ENCODE results near the gene DLG1.
"Not testable (repeated sequence)": the region's sequence is repeated elsewhere in the genome, so short reads cannot be mapped to it uniquely, and the experiment has no call there.

Gene DLG1

DNA sequence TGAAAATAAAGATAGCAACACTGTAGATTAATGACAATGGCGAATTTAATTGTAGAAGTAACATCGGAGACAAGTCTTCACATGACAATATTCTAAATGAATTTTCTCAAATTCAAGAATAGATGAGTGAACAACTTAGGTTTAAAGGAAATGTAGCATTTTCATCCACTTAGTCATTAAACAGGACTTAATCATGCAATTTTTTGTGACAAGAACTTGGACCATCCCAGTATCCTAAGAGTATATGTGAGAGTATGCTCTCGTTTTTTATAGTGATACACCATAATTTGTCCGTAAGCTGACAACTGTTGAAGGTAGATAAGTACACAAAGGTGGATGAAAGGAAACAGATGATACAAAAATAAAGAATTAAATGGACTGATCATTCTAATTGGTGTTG, 81.5 kb downstream of the DLG1 start:
- no peak for DNase-seq (ENCODE audit: low read depth in 1 of 2, low spot score in 1 of 2)

DNA sequence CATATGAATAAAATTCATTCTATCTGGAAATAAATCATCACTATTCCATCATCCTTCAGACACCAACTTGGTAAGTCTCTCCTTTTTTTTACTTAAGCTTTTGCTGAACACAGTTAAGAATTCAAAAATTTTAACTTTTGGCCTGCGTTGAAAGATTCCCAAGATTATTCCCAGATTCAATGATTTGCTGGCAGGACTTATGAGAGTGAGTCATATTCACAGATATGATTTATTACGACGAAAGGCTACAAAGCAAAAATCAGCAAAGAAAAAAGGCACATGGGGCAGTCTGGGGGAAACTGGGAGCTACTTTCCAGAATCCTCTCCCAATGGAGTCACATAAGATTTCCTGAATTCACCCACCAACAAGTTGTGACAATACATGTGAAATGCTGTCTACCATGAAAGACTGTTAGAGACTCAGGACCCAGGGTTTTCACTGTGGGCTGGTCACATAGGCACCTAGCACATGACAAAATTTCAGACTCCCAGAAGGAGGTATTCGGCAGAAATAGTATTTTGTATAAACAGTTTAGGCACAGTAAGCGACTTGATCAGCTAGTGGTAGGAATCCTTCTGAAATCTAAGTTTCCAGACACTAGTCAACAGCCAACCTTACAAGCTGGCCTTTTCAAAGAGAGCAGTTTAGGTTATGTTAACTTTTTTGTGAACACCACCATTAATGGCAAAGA, 82.1 kb downstream of the DLG1 start:
- no peak for DNase-seq (ENCODE audit: low read depth in 1 of 2, low spot score in 1 of 2)

DNA sequence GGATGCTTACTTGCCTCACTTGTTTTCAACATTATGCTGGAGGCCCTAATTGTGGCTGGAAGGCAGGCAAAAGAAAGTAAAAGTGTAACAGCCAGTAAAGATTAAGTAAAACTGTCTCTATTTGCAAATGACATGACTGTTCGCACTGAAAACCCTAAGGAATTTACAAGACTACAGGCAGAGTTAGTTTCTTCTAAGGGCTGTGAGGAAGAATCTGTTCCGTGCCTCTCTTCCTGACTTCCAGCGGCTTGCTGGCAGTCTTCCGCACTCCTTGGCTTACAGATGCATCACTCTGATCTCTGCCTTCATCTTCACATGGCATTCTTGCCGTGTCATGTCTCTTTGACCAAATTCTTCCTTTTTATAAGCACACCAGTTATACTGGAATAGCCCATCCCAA, 86.1 kb downstream of the DLG1 start:
- DNase-seq (ENCODE audit: low read depth in 1 of 2, low spot score in 1 of 2), result no peak

DNA sequence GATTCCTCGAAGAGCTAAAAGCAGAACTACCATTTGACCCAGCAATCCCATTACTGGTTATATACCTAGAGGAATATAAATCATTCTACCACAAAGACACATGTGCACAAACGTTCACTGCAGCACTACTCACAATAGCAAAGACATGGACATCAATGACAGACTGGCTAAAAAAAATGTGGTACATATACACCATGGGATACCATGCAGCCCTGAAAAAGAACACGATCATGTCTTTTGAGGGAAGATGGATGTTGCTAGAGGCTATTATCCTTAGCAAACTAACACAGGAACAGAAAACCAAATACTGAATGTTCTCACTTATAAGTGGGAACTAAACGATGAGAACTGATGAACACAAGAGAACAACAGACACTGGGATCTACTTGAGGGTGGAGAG, 86.7 kb downstream of the DLG1 start:
- DNase-seq (ENCODE audit: low read depth in 1 of 2, low spot score in 1 of 2), result not testable (repeated sequence)

DNA sequence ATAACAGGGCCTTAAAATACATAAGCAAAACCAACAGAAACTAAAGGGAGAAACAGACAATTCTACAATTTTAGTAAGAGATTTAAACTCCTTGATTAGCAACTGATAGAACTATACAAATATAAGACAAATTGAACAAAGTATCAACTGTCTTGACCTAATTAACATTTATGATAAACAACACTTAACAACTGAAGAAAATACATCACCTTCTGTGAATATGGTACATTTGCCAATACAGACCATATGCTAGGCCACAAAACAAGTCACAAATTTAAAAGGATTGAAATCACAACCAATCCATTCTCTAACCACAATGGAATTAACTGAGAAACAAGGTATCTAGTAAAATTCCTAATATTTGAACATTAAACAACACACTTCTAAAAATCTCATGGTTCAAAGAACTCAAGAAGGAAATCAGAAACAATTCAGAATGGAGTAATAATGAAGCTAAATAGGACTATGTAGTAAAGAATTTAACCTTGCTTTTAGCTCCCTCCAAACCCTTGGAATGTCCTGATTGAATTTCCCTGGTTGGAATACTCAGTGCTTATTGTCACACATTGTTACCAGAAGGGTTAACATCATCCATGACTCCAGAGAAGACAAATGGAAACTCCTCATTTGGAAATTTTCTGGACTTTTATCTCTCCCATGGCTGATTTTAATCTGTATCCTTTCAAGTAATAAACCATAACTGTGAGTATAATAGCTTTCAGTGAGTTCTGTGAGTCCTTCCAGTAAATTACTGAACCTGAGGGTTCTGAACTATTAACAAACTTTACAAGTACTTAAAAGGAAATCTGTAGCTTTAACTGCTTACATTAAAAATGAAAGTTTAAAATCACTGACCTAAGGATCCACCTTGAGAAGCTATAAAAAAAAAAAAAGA, 88.8 kb downstream of the DLG1 start:
- DNase-seq (ENCODE audit: low read depth in 1 of 2, low spot score in 1 of 2), result no peak

DNA sequence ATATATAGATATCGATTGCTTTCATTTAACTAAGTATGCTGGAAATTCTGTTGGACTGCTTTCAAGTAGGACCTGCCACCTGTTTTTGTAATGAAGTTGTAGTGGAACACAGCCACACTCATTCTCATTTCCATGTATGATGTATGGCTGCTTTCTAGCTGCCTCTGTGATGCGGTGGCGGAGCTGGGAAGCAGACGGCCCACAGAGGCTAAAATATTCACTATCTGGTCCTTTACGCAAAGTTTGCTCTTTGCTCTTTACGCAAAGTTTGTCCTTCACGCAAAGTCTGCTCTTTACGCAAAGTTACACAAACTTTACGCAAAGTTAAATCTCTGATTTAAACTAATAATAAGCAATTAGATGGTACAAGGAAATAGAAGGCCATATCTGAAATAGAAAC, 91.5 kb downstream of the DLG1 start:
- DNase-seq (ENCODE audit: low read depth in 1 of 2, low spot score in 1 of 2), result no peak

DNA sequence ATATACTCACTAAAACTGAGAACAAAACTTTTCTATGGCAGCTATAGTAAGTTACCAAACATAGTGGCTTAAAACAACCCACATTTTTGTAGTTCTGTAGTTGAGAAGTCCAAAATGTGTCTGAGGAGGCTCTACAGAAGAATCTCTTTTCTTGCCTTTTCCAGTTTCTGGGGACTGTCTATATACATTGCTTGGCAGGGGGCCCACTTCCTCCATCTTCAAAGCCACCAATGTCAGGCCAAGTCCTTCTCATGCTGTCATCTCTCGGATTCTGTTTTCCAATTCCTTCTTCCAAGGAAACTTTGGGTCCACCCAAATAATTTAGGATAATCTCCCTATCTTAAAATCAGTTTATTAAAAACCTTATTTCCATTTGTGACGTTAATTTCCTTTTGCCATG, 92.7 kb downstream of the DLG1 start:
- no peak for DNase-seq (ENCODE audit: low read depth in 1 of 2, low spot score in 1 of 2)

DNA sequence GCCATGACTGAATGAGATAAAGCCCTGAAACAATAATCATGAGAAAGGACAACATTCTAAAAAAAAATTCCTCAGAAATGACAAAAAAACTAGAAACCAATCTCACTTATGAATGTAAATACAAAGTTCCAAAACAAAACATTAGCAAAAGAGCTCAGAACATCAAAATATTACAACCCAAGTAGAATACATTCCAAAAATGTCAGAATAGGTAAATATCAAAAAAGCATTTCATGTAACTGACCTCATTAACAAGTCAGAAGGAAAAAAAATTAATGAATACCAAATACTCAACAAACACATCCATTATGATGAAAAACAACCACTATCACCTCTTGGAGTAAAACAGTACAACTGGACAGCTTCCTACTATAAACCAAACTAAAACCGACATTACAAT, 93.1 kb downstream of the DLG1 start:
- no peak for DNase-seq (ENCODE audit: low read depth in 1 of 2, low spot score in 1 of 2)

DNA sequence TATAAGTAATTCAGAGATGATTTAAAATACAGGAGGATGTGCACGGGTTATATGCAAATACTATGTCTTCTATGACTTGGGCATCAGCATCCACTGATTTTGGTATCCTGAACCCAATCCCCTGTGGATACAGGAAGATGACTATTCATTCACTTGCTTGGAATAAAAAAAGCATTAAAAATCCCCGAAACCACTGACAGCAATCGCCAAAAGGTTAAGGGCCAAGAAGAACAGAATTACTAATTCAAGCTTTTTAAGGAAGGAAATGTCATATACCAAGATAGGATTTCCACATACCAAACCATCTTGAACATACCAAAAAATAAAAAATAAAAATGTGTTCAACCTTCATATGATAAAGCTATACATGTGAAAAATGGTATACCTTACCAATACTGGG, 93.7 kb downstream of the DLG1 start:
- DNase-seq (ENCODE audit: low read depth in 1 of 2, low spot score in 1 of 2), result no peak

DNA sequence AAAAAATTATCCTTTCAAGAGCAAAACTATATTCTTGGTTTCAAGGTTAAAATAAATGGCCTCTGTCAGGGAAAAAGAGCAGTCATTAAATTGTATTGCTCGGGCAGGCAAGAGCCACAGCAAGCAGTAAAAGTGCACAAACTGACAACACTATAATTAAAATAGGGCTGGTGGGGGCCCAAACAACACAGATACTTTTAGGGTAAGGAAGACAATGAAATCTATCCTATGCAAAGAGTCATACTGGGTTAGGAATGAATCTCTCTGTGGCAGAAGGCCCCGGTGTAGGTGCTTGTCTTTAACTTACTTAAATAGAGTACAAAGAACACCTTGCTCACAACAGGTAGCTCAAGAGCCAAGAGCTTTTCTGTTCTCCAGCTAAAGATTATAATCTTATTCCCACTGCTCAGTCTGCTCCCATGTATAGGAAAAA, 94.7 kb downstream of the DLG1 start:
- DNase-seq (ENCODE audit: low read depth in 1 of 2, low spot score in 1 of 2), result no peak

DNA sequence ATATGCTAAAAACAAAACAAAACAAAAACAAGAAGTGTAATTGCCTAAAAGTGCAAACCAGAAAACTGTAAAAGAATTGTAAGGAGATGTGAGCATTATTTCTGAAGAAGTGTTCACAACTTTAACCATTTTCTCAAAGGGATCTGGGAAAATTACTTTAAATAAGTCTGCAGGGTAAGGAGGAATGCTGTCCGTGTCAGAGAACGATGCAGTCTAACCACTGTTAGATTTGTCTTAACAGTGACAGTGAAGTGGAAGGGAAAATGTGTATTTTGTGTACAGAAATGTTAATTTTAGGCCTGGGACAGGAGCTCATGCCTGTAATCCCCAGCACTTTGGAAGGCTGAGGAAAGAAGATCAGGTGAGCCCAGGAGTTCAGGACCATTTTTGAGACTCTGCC, 95.7 kb downstream of the DLG1 start:
- DNase-seq (ENCODE audit: low read depth in 1 of 2, low spot score in 1 of 2), result no peak

DNA sequence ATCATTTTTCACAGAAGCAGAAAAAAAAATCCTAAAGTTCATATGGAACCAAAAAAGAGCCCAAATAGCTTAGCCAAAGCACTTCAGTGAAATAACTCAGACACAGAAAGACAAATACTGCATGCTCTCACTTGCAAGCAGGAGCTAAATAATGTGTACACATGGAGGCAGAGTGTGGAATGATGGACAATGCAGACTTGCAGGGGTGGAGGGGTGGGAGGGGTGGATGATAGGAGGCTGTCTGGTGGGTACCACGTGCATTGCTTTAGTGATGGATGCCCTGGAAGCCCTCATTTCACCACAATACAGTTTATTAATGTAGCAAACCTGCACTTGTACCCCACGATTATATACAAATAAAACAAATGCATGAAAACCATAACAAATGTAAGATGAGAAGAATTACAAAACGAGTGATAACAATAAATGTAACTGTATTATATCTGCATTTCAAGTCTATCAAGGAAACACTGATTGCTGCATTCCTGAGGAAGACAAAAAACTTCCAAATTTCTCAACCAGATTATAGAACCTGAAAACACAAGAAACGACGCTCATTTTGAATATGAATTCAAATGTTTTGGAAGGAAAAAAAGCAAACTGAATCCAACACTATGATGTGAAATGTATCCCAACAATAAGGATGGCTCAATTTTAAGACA, 96.5 kb downstream of the DLG1 start:
- DNase-seq (ENCODE audit: low read depth in 1 of 2, low spot score in 1 of 2), result no peak

DNA sequence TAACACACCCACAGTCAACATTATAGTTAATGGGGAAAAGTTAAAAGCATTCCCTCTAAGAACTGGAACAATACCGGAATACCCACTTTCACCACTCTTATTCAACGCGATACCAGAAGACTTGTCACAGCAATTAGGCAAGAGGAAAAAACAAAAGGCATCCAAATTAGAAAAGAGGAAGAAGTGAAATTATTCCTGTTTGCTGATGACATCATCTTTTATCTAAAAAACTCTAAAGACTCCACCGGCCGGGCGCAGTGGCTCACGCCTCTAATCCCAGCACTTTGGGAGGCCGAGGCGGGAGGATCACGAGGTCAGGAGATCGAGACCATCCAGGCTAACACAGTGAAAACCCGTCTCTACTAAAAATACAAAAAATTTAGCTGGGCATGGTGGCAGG, 97.6 kb downstream of the DLG1 start:
- DNase-seq (ENCODE audit: low read depth in 1 of 2, low spot score in 1 of 2), result not testable (repeated sequence)

DNA sequence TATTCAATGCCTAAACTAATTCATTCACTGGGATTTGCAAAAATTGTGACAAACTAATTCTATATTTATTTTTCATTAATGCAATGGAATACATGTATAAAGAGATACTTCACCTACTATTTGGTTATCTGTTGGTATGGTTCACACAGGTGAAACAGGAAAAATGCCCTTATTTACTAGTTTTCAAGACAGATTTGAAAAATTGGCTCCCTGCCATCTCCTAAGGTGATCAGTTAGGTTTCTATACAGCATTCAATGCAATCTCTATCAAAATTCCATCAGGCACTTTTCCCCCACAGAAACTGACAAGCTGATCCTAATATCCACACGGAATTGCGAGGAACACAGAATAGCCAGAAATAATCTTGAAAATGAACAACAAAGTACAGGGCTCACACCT, 101.1 kb downstream of the DLG1 start:
- no peak for DNase-seq (ENCODE audit: low read depth in 1 of 2, low spot score in 1 of 2)

DNA sequence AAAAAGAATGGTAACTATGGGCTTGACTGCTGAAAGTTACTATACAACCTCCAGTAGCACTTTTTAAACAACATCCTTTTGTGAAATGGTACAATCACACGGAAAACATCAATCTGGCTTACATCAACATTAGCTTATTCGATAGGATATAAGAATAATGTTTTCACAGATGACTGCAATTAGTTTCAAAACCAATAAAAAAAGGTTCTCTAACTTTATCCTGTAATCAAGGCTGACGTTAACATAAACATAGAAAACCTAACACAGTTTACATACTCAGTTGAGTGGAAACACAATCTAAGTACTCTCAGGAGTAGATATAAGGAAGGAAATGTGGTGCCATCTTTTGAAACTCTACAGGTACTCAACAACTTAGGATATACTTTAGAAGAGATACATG, 102.2 kb downstream of the DLG1 start:
- DNase-seq (ENCODE audit: low read depth in 1 of 2, low spot score in 1 of 2), result no peak

DNA sequence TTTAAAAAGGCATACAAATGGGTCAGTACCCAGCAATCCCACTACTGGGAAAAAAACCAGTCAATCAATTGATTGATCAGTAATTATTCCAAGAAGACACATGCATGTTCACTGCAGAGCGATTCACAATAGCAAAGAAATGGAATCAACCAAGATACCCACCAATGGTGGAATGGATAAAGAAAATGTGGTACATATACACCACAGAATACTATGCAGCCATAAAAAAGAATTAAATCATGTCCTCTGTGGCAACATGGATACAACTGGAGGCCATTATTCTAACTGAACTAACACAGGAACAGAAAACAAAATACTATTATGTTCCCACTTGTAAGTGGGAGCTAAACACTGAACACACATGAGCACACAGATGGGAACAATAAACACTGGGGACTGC, 103.1 kb downstream of the DLG1 start:
- DNase-seq (ENCODE audit: low read depth in 1 of 2, low spot score in 1 of 2), result no peak

DNA sequence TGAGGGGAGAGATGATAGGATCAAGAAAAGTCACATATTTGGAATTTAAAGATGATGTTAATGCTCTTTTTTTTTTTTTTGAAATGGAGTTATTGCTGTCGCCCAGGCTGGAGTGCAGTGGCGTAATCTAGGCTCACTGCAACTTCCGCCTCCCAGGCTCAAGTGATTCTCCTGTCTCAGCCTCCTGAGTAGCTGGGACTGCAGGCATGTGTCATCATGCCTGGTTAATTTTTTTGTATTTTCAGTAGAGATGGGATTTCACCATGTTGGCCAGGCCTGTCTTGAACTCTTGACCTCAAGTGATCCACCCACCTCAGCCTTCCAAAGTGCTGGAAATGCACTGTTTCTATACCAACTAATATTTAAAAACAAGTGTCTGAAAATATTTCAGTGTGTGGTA, 104.7 kb downstream of the DLG1 start:
- not testable (repeated sequence) for DNase-seq (ENCODE audit: low read depth in 1 of 2, low spot score in 1 of 2)

DNA sequence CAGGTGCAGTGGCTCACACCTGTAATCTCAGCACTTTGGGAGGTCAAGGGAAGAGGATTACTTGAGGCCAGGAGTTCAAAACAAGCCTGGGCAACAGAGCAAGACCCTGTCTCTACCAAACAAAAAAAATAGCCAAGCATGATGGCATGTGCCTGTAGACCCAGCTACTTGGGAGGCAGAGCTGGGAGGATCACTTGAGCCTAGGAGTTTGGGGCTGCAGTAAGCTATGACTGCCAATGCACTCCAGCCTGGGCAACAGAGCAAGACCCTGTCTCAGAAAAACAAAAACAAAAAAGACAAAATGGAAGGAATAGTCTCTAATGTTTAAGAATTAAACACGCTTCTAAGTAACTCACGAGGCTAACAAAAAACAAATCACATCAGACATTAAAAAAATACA, 106.5 kb downstream of the DLG1 start:
- DNase-seq (ENCODE audit: low read depth in 1 of 2, low spot score in 1 of 2), result no peak

DNA sequence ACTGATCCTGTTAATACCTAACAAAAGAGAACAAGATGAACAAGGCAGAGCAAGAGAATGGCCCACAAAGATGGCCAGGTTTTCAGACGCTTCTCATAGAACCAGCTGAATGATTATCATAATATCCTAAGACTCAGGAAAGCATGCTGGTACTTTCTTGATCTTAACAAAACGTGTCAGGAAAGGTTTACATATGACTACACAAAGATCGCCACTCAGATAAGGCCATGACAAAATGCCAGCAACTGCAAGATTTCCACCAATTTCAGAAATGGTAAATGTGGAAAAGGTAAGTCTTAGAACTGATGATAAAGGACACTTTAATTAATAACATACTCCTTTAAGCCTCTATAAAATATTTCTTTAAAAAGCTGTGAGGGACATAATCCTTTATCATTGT, 108.8 kb downstream of the DLG1 start:
- DNase-seq (ENCODE audit: low read depth in 1 of 2, low spot score in 1 of 2), result no peak

DNA sequence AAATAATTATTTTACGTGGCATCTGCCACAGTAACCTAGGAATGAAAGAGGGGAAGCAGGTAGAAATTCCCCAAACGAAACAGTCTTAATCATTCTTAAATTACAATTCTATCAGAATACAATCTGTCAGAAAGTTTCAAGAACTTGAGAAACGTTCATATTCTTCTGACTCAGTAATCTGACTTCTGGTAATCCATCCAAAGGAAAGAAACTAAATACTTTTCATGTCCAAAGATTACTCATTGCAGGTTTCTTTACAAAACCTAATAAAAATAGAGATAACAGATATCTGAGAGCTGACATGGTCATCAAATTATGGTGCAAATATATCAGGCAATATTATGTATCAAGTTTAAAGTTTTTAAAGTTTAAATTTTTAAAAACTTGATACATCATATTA, 109.4 kb downstream of the DLG1 start:
- DNase-seq (ENCODE audit: low read depth in 1 of 2, low spot score in 1 of 2), result no peak

DNA sequence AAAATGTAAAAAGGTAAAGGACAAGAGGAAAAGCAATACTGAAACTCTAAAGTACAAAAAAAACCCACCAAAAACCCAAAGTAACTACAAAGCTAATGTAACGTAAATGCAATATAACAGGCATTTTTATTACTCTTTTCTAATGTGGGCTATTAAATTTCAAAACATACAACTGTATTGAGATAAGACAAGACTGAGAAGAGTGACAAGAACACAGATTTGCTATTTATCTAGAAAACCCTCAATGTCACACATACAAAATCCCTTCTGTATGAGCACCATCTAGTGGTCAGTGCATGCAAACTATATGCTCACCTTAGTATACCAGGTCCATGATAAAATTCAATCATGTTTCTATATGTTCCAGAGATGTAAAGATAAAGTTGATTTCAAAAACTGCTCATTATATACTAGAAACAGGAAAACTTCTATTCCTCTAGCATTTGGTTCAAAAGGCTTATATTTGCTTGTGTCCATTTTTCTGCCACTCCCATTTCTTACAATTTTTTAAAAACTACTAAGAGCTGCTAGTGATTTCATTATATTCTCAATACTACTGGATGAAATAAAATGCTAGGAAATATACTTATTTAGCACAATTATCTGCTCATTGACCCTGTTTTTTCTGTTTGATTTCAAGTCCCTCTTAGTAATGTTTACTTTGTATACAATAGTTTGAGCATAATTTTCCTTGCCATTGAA, 111.4 kb downstream of the DLG1 start:
- DNase-seq (ENCODE audit: low read depth in 1 of 2, low spot score in 1 of 2), result no peak

DNA sequence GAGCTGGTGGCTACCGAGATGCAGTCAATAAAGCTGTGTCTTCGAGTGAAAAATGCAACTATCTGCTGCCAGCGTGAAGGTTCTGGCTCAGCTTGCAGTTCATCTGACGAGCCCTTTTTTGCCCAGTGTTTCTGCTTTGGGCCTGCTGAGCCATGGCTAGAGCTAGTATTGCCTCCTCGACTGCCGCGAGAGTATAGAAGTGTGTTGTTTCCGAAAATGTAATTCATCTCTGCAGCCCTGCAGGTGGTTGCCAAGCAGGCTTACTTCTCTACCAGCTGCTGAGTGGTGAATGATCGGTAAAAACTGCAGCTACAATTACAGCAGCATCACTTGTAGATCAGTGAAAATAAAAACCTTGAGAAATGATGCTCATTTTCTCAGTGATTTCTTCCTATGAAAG, 114.8 kb downstream of the DLG1 start:
- no peak for DNase-seq (ENCODE audit: low read depth in 1 of 2, low spot score in 1 of 2)
